ENCODE results near the gene POU2F3.

DNA sequence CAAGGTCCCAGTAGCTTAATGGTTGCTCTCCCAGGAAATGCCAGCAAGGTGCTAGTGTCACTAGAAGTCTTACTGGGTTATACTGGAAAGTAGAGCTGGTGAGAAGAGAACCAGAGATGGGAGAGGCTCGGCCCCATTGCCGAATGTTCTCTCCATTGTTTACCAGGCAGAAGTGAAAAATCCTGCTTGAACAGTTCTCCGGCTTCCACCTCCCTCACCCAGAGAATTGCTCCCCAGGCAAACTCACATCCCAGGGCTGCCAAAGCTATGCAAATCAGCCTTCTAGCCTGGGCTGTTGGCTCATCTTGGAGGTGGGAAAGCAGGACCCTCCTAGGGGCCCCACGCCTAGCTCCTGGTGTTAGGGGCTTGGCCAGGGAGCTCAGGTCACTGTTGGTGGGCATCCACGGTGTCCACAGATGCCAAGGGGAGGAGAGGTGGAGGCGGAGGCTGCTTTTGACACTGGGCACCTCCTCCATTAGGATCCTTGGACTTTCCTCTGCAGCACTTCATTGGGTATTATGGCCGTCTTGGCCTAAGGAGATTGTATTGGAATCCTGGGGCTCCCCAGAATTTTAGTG is 20.1 kb downstream of the POU2F3 start:
- TF ChIP-seq, protein P1, sequence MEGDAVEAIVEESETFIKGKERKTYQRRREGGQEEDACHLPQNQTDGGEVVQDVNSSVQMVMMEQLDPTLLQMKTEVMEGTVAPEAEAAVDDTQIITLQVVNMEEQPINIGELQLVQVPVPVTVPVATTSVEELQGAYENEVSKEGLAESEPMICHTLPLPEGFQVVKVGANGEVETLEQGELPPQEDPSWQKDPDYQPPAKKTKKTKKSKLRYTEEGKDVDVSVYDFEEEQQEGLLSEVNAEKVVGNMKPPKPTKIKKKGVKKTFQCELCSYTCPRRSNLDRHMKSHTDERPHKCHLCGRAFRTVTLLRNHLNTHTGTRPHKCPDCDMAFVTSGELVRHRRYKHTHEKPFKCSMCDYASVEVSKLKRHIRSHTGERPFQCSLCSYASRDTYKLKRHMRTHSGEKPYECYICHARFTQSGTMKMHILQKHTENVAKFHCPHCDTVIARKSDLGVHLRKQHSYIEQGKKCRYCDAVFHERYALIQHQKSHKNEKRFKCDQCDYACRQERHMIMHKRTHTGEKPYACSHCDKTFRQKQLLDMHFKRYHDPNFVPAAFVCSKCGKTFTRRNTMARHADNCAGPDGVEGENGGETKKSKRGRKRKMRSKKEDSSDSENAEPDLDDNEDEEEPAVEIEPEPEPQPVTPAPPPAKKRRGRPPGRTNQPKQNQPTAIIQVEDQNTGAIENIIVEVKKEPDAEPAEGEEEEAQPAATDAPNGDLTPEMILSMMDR (optimal IDR thresholded peaks at IDR 0.05 in 1 of 3, IDR thresholded peaks at IDR 0.05 in 1 of 3, conservative IDR thresholded peaks at IDR 0.05 in 1 of 3; ENCODE audit: extremely low read depth in 1 of 3, insufficient read depth in 2 of 3, low read length in 3 of 3): no peak
- TF ChIP-seq EZH2 (IDR thresholded peaks at IDR 0.05; ENCODE audit: low read length): no peak

All from keratinocyte (primary cell).